H1 (cell line): Measurements from ENCODE around the gene HTR2A. TPM values are rescaled to one million over a fixed set of nuclear protein-coding genes. Genes with fewer than 3 reads are reported as not detected.

Experiments
- CTCF ChIA-PET: fragments of 300-600 bp; sonication (Branson Sonifier 250); formaldehyde crosslinking; loops from one replicate; lab custom pipeline; 2021; ENCODE audit not compliant: partially characterized antibody; lab: Charles Lee
- POLR2A ChIA-PET: fragments of 300-600 bp; sonication (Branson Sonifier 250); formaldehyde crosslinking; loops from one replicate; lab custom pipeline; 2021; ENCODE audit warnings: inconsistent platforms; ENCODE audit not compliant: partially characterized antibody; lab: Charles Lee
- DNase-seq, 2 experiments: peaks; one replicate each; pipeline versions ENCODE4 v3.0.0 to v3.0.0-alpha.2; 2010 to 2022; ENCODE audit warnings: low spot score in 2 of 2, low read depth in 1 of 2, mixed read lengths in 1 of 2
- FAIRE-seq: peaks from 2 replicates; lab custom pipeline; 2011; peaks lifted over from hg19 to GRCh38; lab: Jason Lieb, UNC
- H2AFZ ChIP-seq: 2 replicates; pipeline ENCODE4 v1.8.1; 2012; ENCODE audit warnings: low read length, inconsistent platforms
- H2AK5ac ChIP-seq: 2 replicates; pipeline ENCODE4 v1.6.1; 2013; ENCODE audit warnings: low read depth, low read length
- H2BK120ac ChIP-seq: replicated peaks from 2 replicates; pipeline ENCODE3; 2013; ENCODE audit warnings: low read depth, low read length, inconsistent platforms
- H2BK12ac ChIP-seq: 2 replicates; pipeline ENCODE4 v1.6.1; 2013; ENCODE audit warnings: low read depth, low read length
- H2BK15ac ChIP-seq: 2 replicates; pipeline ENCODE4 v1.6.1; 2013; ENCODE audit warnings: low read length
- H2BK20ac ChIP-seq: 2 replicates; pipeline ENCODE4 v1.6.1; 2013; ENCODE audit warnings: low read length
- H2BK5ac ChIP-seq: 2 replicates; pipeline ENCODE4 v1.6.1; 2013; ENCODE audit warnings: low read depth, low read length
- H3K14ac ChIP-seq: 2 replicates; pipeline ENCODE4 v1.6.1; 2013; ENCODE audit warnings: inconsistent platforms; ENCODE audit not compliant: insufficient read length
- H3K18ac ChIP-seq: 2 replicates; pipeline ENCODE4 v1.6.1; 2013; ENCODE audit warnings: low read length; ENCODE audit errors: extremely low read depth
- H3K23ac ChIP-seq: 2 replicates; pipeline ENCODE4 v1.6.1; 2013; ENCODE audit warnings: inconsistent platforms; ENCODE audit not compliant: insufficient read length
- H3K23me2 ChIP-seq: 2 replicates; pipeline ENCODE4 v1.6.1; 2013; ENCODE audit warnings: low read depth, low read length
- H3K27ac ChIP-seq: 2 replicates; pipeline ENCODE4 v1.6.1; 2011; ENCODE audit warnings: low read depth, low read length, inconsistent platforms
- H3K27me3 ChIP-seq, 4 experiments: replicated peaks in 1 of 4; 1 replicate in 1 of 4; 2 replicates in 3 of 4; pipeline versions ENCODE4 v1.6.1 to v1.8.1; 2011 to 2013; ENCODE audit warnings: low read length in 3 of 4, mild to moderate bottlenecking in 3 of 4, inconsistent platforms in 2 of 4, mixed read lengths in 2 of 4, moderate library complexity in 1 of 4; ENCODE audit not compliant: control insufficient read depth in 3 of 4, insufficient read depth in 3 of 4; ENCODE audit errors: extremely low read depth in 1 of 4
- H3K36me3 ChIP-seq, 4 experiments: 2 replicates each; pipeline versions ENCODE4 v1.6.1 to v1.8.1; 2011 to 2013; ENCODE audit warnings: mild to moderate bottlenecking in 4 of 4, low read length in 3 of 4, moderate library complexity in 2 of 4, control low read depth in 1 of 4, inconsistent platforms in 1 of 4; ENCODE audit not compliant: insufficient read depth in 4 of 4, control insufficient read depth in 2 of 4
- H3K4ac ChIP-seq: replicated peaks from 2 replicates; pipeline ENCODE3; 2013; ENCODE audit warnings: low read length, low read depth, mixed read lengths, inconsistent platforms; ENCODE audit not compliant: insufficient read length
- H3K4me1 ChIP-seq, 4 experiments: replicated peaks in 1 of 4; 1 replicate in 1 of 4; 2 replicates in 3 of 4; pipeline versions ENCODE4 v1.6.1 to v1.8.1; 2011 to 2013; ENCODE audit warnings: low read length in 3 of 4, inconsistent platforms in 2 of 4, mixed read lengths in 1 of 4; ENCODE audit not compliant: insufficient read depth in 4 of 4, control insufficient read depth in 3 of 4
- H3K4me2 ChIP-seq, 2 experiments: 2 replicates each; pipeline versions ENCODE4 v1.6.1 to v1.8.1; 2011 to 2013; ENCODE audit warnings: low read depth in 2 of 2, low read length in 2 of 2, control low read depth in 1 of 2, inconsistent platforms in 1 of 2, mild to moderate bottlenecking in 1 of 2; ENCODE audit not compliant: insufficient read depth in 1 of 2
- H3K4me3 ChIP-seq, 4 experiments: fragments of 200-600, 300-600 bp in 1 of 4; sonication (generic), shearing (Covaris generic), sonication (Bioruptor Twin) in 1 of 4; 2 replicates each; pipeline versions ENCODE4 v1.5.1 to v1.8.1; 2011 to 2016; ENCODE audit warnings: low read length in 4 of 4, low read depth in 3 of 4, control low read depth in 2 of 4, inconsistent platforms in 2 of 4, mild to moderate bottlenecking in 2 of 4, mixed read lengths in 1 of 4, moderate library complexity in 1 of 4; ENCODE audit not compliant: insufficient read depth in 2 of 4; ENCODE audit errors: extremely low read depth in 1 of 4
- H3K56ac ChIP-seq: replicated peaks from 2 replicates; pipeline ENCODE3; 2013; ENCODE audit warnings: low read depth, mild to moderate bottlenecking, mixed read lengths, low read length, inconsistent platforms; ENCODE audit not compliant: insufficient read length
- H3K79me1 ChIP-seq: 2 replicates; pipeline ENCODE4 v1.6.1; 2013; ENCODE audit warnings: low read depth, low read length, control low read depth
- H3K79me2 ChIP-seq, 2 experiments: 2 replicates each; pipeline versions ENCODE4 v1.6.1 to v1.8.1; 2012 to 2013; ENCODE audit warnings: low read length in 2 of 2, mild to moderate bottlenecking in 2 of 2, inconsistent platforms in 1 of 2; ENCODE audit not compliant: insufficient read depth in 2 of 2, control insufficient read depth in 1 of 2
- H3K9ac ChIP-seq, 4 experiments: replicated peaks in 1 of 4; 1 replicate in 1 of 4; 2 replicates in 3 of 4; pipeline versions ENCODE4 v1.6.1 to v1.8.1; 2011 to 2013; ENCODE audit warnings: low read depth in 3 of 4, low read length in 3 of 4, control low read depth in 2 of 4, mild to moderate bottlenecking in 2 of 4, moderate library complexity in 2 of 4, inconsistent platforms in 1 of 4; ENCODE audit errors: extremely low read depth in 1 of 4
- H3K9me3 ChIP-seq, 2 experiments: 2 replicates each; pipeline versions ENCODE4 v1.6.1 to v1.8.1; 2012 to 2013; ENCODE audit warnings: mild to moderate bottlenecking in 2 of 2, moderate library complexity in 2 of 2, control low read depth in 1 of 2, inconsistent platforms in 1 of 2, low read depth in 1 of 2, low read length in 1 of 2, mixed read lengths in 1 of 2; ENCODE audit not compliant: insufficient read depth in 2 of 2
- H4K20me1 ChIP-seq, 2 experiments: replicated peaks in 1 of 2; 2 replicates each; pipeline versions ENCODE3 to v1.8.1; 2011 to 2013; ENCODE audit warnings: inconsistent platforms in 2 of 2, low read length in 2 of 2, mild to moderate bottlenecking in 1 of 2; ENCODE audit not compliant: insufficient read depth in 2 of 2, control insufficient read depth in 1 of 2
- H4K5ac ChIP-seq: 2 replicates; pipeline ENCODE4 v1.6.1; 2013; ENCODE audit warnings: low read length, low read depth, mixed read lengths, inconsistent platforms; ENCODE audit not compliant: insufficient read length
- H4K8ac ChIP-seq: 2 replicates; pipeline ENCODE4 v1.8.0; 2013; ENCODE audit warnings: mild to moderate bottlenecking, moderate library complexity, low read length, inconsistent platforms; ENCODE audit not compliant: insufficient read depth; ENCODE audit errors: extremely low read depth
- H4K91ac ChIP-seq: replicated peaks from 2 replicates; pipeline ENCODE3; 2013; ENCODE audit warnings: low read length, mixed read lengths, inconsistent platforms; ENCODE audit not compliant: insufficient read length
- WGBS, 2 experiments: shearing (Covaris generic) in 1 of 2; methylation state at CpG; one replicate each; pipeline versions ENCODE4 v1.1.6 to v1.1.7; 2013 to 2015; ENCODE audit warnings: low lambda C conversion rate in 2 of 2, mixed read lengths in 2 of 2, inconsistent platforms in 1 of 2, low coverage in 1 of 2, missing lambda C conversion rate in 1 of 2; ENCODE audit not compliant: insufficient replicate concordance in 2 of 2, insufficient coverage in 1 of 2, insufficient read length in 1 of 2; ENCODE audit errors: extremely low coverage in 1 of 2, missing lambda C conversion rate in 1 of 2; 5-methylcytosine and 5-hydroxymethylcytosine counted together
- polyA plus RNA-seq, 7 experiments: library from polyadenylated mRNA; depleted of rRNA in 3 of 7; stranded (reverse) in 5 of 7; unstranded in 2 of 7; fragments of >200 nt in 5 of 7; fragments of 200-250 nt in 2 of 7; gene quantifications; 1 replicate in 5 of 7; 2 replicates in 1 of 7; 4 replicates in 1 of 7; pipeline versions ENCODE4 v1.2.1 to v1.2.3, GENCODE V29; 2011 to 2013; ENCODE audit warnings: missing spikeins in 2 of 7, mixed read lengths in 2 of 7
- total RNA-seq: library from RNA; stranded (reverse); fragmentation: NEBNext Ultra II Directional; extraction: Animal tissue kit (Norgen Biotek cat#: 25700); gene quantifications from 2 replicates; pipeline ENCODE4 v1.2.1, GENCODE V29; 2021

Gene HTR2A
- total and polyA plus RNA-seq, 2 of the 8 experiments (the other 6 are each of a cell fraction or from before 2014, with no cell fraction given), result not detected

GRCh38 chr13:46914341-46914740, 17.5 kb upstream of the HTR2A start:
- no peak for FAIRE-seq
- H2BK120ac ChIP-seq, result no peak overlapping the region
- no peak overlapping the region for H3K27ac ChIP-seq
- no peak overlapping the region for H3K18ac ChIP-seq
- no peak overlapping the region for H2BK20ac ChIP-seq
- no peak overlapping the region for H3K4me2 ChIP-seq
- no peaks in the 10 kb centered on the region for H4K20me1 ChIP-seq
- H2BK5ac ChIP-seq, result no peak overlapping the region
- no peaks in the 10 kb centered on the region for H3K79me2 ChIP-seq
- H3K4ac ChIP-seq, result no peak overlapping the region
- H2BK12ac ChIP-seq, result no peak overlapping the region
- H3K23me2 ChIP-seq, result no peaks in the 10 kb centered on the region
- H4K5ac ChIP-seq, result no peak overlapping the region
- no peak overlapping the region for H2AFZ ChIP-seq
- peaks cover 0 to 6% of the 10 kb centered on the region in 2 experiments; a peak in 1 of 4 replicates for H3K9me3 ChIP-seq
- H3K56ac ChIP-seq, result no peak overlapping the region
- POLR2A ChIA-PET, result no interaction called here
- no peak overlapping the region for H3K14ac ChIP-seq
- H3K27me3 ChIP-seq, result no peaks in the 10 kb centered on the region
- H3K23ac ChIP-seq, result no peak overlapping the region
- H3K4me3 ChIP-seq, result no peak overlapping the region
- H2BK15ac ChIP-seq, result no peak overlapping the region
- 91% methylated on average over 2 of the region's 2 CpGs; no CpG with 5 or more reads in 1 of the 2 experiments for WGBS, 2 experiments
- H3K79me1 ChIP-seq, result no peaks in the 10 kb centered on the region
- no peak overlapping the region for H2AK5ac ChIP-seq
- H4K91ac ChIP-seq, result no peak overlapping the region
- H4K8ac ChIP-seq, result no peak overlapping the region
- no peaks in the 10 kb centered on the region for H3K4me1 ChIP-seq
- no peaks in the 10 kb centered on the region for H3K36me3 ChIP-seq
- CTCF ChIA-PET, result interaction anchor here (1.1 to 2.3 kb wide), 4 partner anchors 21 to 545 kb away, joined by 3 to 7 read pairs (median 4); no protein-coding TSS in a partner anchor
- H3K9ac ChIP-seq, result no peak overlapping the region
- no peak for DNase-seq
